AG04449 (cell line): ENCODE measurements around the gene HMCES.

Source experiments
- CTCF ChIA-PET: fragments of 350-600 bp; formaldehyde crosslinking; extraction: SDS; loops from one replicate; lab custom pipeline; 2021; ENCODE audit warnings: antibody characterized with exemption; lab: Yijun Ruan, JAX
- POLR2A ChIA-PET: fragments of 400-600, 350-600 bp; formaldehyde crosslinking; extraction: SDS; loops from one replicate; lab custom pipeline; 2020; ENCODE audit warnings: antibody characterized with exemption, inconsistent platforms; lab: Yijun Ruan, JAX
- DNase-seq: peaks from one replicate; pipeline ENCODE4 v3.0.0-alpha.2; 2010; ENCODE audit warnings: low read depth, low spot score
- H3K4me3 ChIP-seq: 2 replicates; pipeline ENCODE4 v1.5.1; 2011; ENCODE audit warnings: low read depth, mild to moderate bottlenecking, control low read depth, low read length
- CTCF ChIP-seq: IDR thresholded peaks from one replicate; pipeline ENCODE4 v1.5.1; 2011; ENCODE audit warnings: mild to moderate bottlenecking, moderate library complexity, low read length, control low read depth, inconsistent platforms; ENCODE audit not compliant: insufficient read depth; ENCODE audit errors: missing control alignments

Gene HMCES

GRCh38 chr3:129304146-129304961 is 25.7 kb downstream of the HMCES start:
- POLR2A ChIA-PET, result interaction anchor here (0.6 to 2.3 kb wide), 2 partner anchors 12 to 29 kb away, joined by 4 to 16 read pairs; a partner anchor contains a TSS
- H3K4me3 ChIP-seq, result no peak overlapping the region
- CTCF ChIA-PET, result interaction anchor here (1.4 kb wide), 1 partner anchor 143 kb away, joined by 3 read pairs; no protein-coding TSS in a partner anchor
- DNase-seq, result no peak
- TF ChIP-seq CTCF, result no peak

GRCh38 chr3:129304962-129305222 is 26.2 kb downstream of the HMCES start:
- H3K4me3 ChIP-seq, result no peak overlapping the region
- CTCF ChIA-PET, result interaction anchor here (1.4 kb wide), 1 partner anchor 143 kb away, joined by 3 read pairs; no protein-coding TSS in a partner anchor
- TF ChIP-seq CTCF, result no peak
- DNase-seq, result no peak
- POLR2A ChIA-PET, result interaction anchor here (0.6 to 2.3 kb wide), 2 partner anchors 11 to 28 kb away, joined by 4 to 16 read pairs; a partner anchor contains a TSS

GRCh38 chr3:129305592-129306091 is 27.0 kb downstream of the HMCES start:
- no peak for DNase-seq
- no peak for TF ChIP-seq CTCF
- POLR2A ChIA-PET, result interaction anchor here (2.3 kb wide), 1 partner anchor 10 kb away, joined by 16 read pairs; a partner anchor contains a TSS
- no peak overlapping the region for H3K4me3 ChIP-seq
- CTCF ChIA-PET, result interaction anchor here (1.4 to 3.1 kb wide), 2 partner anchors 11 to 144 kb away, joined by 3 to 13 read pairs; a partner anchor contains a TSS

- no peak for TF ChIP-seq CTCF
- no peak overlapping the region for H3K4me3 ChIP-seq
- ChIA-PET POLR2A (no interaction called here), CTCF (interaction anchor here (3.1 kb wide), 1 partner anchor 8 kb away, joined by 13 read pairs; a partner anchor contains a TSS)
- no peak for DNase-seq
These were observed 30.0 kb downstream of the HMCES start for GRCh38 chr3:129308636-129309035.

GRCh38 chr3:129310111-129311011 is 31.7 kb downstream of the HMCES start:
- no peak overlapping the region for H3K4me3 ChIP-seq
- ChIA-PET POLR2A (no interaction called here), CTCF (interaction anchor here (1.0 to 1.1 kb wide), 2 partner anchors 9 to 340 kb away, joined by 3 read pairs; no protein-coding TSS in a partner anchor)
- TF ChIP-seq CTCF, result no peak
- DNase-seq, result no peak
